Caki2 (cell line): ENCODE results near the gene CRBN. TPM values are rescaled to one million over a fixed set of nuclear protein-coding genes. Genes with fewer than 3 reads are reported as not detected.

Experiments
- DNase-seq: peaks from one replicate; pipeline ENCODE4 v3.0.0-alpha.2; 2015; ENCODE audit warnings: low read depth
- in situ Hi-C: cut with HindIII; loops from 2 replicates; pipeline ENCODE4 v1.10.0; 2016; ENCODE audit warnings: low sequenced_read_pairs, low pct_unique_long_range_greater_than_20kb, mixed read lengths
- total RNA-seq: library from RNA; depleted of rRNA; stranded (reverse); fragments of >200 nt; shearing (Covaris generic); gene quantifications from 2 replicates; pipeline ENCODE4 v1.2.3, GENCODE V29; 2014; ENCODE audit warnings: low replicate concordance

The CRBN gene
- total RNA-seq, 1 experiment from 2014 or later = 36.1 TPM

GRCh38 chr3:3126477-3127431, 52.7 kb downstream of the CRBN start, which contains the start of gene TRNT1:
Gene TRNT1, plus strand, starts transcription at chr3:3126940. Its CDS starts 2,101 bp downstream, at chr3:3129041.
- peak; percentile 84 for DNase-seq
- in situ Hi-C loops = no loop called here

GRCh38 chr3:3125977-3126376, 53.5 kb downstream of the CRBN start:
- DNase-seq = no peak
- in situ Hi-C loops = no loop called here

GRCh38 chr3:3119393-3119851, 60.1 kb downstream of the CRBN start:
- no peak for DNase-seq
- in situ Hi-C loops = no loop called here

- DNase-seq = no peak
- in situ Hi-C loops = no loop called here
Measured at GRCh38 chr3:3117651-3118050, 61.8 kb downstream of the CRBN start.

- DNase-seq = no peak
- in situ Hi-C loops = no loop called here
Measured at GRCh38 chr3:3113042-3113709, 66.3 kb downstream of the CRBN start.

GRCh38 chr3:3110749-3111361, 68.6 kb downstream of the CRBN start:
- in situ Hi-C loops = no loop called here
- no peak for DNase-seq

GRCh38 chr3:3110299-3110630, 69.2 kb downstream of the CRBN start, which contains the start of gene IL5RA:
Gene IL5RA, minus strand, starts transcription at chr3:3110374. Its CDS starts 5,390 bp downstream, at chr3:3104984.
- in situ Hi-C loops = no loop called here
- no peak for DNase-seq

- in situ Hi-C loops = no loop called here
- no peak for DNase-seq
Measured at GRCh38 chr3:3109407-3110298, 69.8 kb downstream of the CRBN start.

- DNase-seq = no peak
- in situ Hi-C loops = no loop called here
Measured at GRCh38 chr3:3107858-3108257, 71.6 kb downstream of the CRBN start.

- no peak for DNase-seq
- in situ Hi-C loops = no loop called here
Measured at GRCh38 chr3:3107181-3107580, 72.3 kb downstream of the CRBN start.

GRCh38 chr3:3105815-3106214, 73.7 kb downstream of the CRBN start:
- no peak for DNase-seq
- in situ Hi-C loops = no loop called here

GRCh38 chr3:3105246-3105645, 74.2 kb downstream of the CRBN start:
- in situ Hi-C loops = no loop called here
- no peak for DNase-seq

GRCh38 chr3:3102751-3103150, 76.7 kb downstream of the CRBN start:
- no peak for DNase-seq
- in situ Hi-C loops = no loop called here

GRCh38 chr3:3101660-3102458, 77.6 kb downstream of the CRBN start:
- no peak for DNase-seq
- in situ Hi-C loops = no loop called here
